Stomach (tissue), 4 donors: Measurements from ENCODE around the gene APOL2.

ENCODE experiments used
- EP300 ChIP-seq: sonication (generic); formaldehyde crosslinking; IDR thresholded peaks from one replicate; pipeline ENCODE4 v1.6.1; 2017; ENCODE audit warnings: antibody characterized with exemption
- POLR2A ChIP-seq, 4 donors: fragments of 450-650 bp; IDR thresholded peaks; one replicate each; pipeline ENCODE4 v1.6.1; 2016; ENCODE audit warnings: antibody characterized with exemption in 4 of 4, control low read depth in 2 of 4, mild to moderate bottlenecking in 1 of 4, moderate library complexity in 1 of 4
- POLR2AphosphoS5 ChIP-seq, 3 donors: sonication (generic); formaldehyde crosslinking; IDR thresholded peaks; one replicate each; pipeline ENCODE4 v1.6.1; 2016; ENCODE audit warnings: antibody characterized with exemption in 3 of 3
- TF ChIP-seq, protein P1 (sequence below), 7 experiments: fragments of 450-650 bp in 4 of 7; fragments of 200-600 bp in 3 of 7; sonication (generic) in 3 of 7; IDR thresholded peaks; one replicate each; pipeline ENCODE4 v1.5.1; 2016 to 2019; ENCODE audit warnings: antibody characterized with exemption in 7 of 7, control low read depth in 2 of 7, mild to moderate bottlenecking in 1 of 7

DNA sequence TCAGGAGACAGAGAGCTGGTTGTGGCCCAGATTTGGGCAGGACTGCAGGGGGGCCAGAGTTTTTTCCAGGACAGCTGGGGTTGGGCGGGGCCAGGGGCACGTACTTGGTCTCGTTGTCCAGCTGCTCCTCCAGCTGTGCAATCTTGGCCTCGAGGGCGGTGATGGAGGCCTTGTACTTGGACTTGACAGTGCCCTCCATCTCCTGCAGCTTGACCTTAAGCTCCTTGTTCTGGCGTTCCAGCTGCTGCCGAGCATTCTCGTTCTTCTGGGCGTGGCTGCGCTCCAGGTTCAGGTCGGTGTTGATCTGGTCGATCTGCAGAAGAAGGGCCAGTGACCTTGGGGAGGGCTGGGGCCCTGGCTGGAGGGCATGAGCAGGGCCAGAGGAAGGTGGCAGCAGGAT, 45.7 kb upstream of the APOL2 start:
- TF ChIP-seq POLR2AphosphoS5 (IDR thresholded peaks at IDR 0.05): no peak
- TF ChIP-seq, protein P1, sequence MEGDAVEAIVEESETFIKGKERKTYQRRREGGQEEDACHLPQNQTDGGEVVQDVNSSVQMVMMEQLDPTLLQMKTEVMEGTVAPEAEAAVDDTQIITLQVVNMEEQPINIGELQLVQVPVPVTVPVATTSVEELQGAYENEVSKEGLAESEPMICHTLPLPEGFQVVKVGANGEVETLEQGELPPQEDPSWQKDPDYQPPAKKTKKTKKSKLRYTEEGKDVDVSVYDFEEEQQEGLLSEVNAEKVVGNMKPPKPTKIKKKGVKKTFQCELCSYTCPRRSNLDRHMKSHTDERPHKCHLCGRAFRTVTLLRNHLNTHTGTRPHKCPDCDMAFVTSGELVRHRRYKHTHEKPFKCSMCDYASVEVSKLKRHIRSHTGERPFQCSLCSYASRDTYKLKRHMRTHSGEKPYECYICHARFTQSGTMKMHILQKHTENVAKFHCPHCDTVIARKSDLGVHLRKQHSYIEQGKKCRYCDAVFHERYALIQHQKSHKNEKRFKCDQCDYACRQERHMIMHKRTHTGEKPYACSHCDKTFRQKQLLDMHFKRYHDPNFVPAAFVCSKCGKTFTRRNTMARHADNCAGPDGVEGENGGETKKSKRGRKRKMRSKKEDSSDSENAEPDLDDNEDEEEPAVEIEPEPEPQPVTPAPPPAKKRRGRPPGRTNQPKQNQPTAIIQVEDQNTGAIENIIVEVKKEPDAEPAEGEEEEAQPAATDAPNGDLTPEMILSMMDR (IDR thresholded peaks at IDR 0.05): no peak
- TF ChIP-seq EP300: no peak
- no peak for TF ChIP-seq POLR2A (IDR thresholded peaks at IDR 0.05)
